Activated naive CD4-positive, alpha-beta T cell treated with anti-CD3 and anti-CD28 coated beads for 36 hours (primary cell): ENCODE measurements around the gene REEP3. TPM values are rescaled to one million over a fixed set of nuclear protein-coding genes. Genes with fewer than 3 reads are reported as not detected.
"Not testable (repeated sequence)": the region's sequence is repeated elsewhere in the genome, so short reads cannot be mapped to it uniquely, and the experiment has no call there.

ENCODE experiments used
- CTCF ChIA-PET: fragments of 350-600 bp; sonication (Branson Sonifier 250); formaldehyde crosslinking; loops from one replicate; lab custom pipeline; 2021; ENCODE audit warnings: antibody characterized with exemption; lab: Charles Lee
- DNase-seq: peaks from one replicate; pipeline ENCODE4 v3.0.0-alpha.2; 2020
- H3K27ac Mint-ChIP-seq: one replicate; pipeline ENCODE4 v1.8.0; 2021; ENCODE audit warnings: mild to moderate bottlenecking, mixed read lengths
- H3K27me3 Mint-ChIP-seq: one replicate; pipeline ENCODE4 v1.8.0; 2021; ENCODE audit warnings: low read depth, mixed read lengths
- H3K36me3 Mint-ChIP-seq: one replicate; pipeline ENCODE4 v1.8.0; 2021; ENCODE audit warnings: low read depth, mixed read lengths
- H3K4me1 Mint-ChIP-seq: one replicate; pipeline ENCODE4 v1.8.0; 2021; ENCODE audit warnings: low read depth, mixed read lengths
- H3K4me3 Mint-ChIP-seq: one replicate; pipeline ENCODE4 v1.8.0; 2021; ENCODE audit warnings: mild to moderate bottlenecking, moderate library complexity, mixed read lengths
- H3K9me3 Mint-ChIP-seq: one replicate; pipeline ENCODE4 v1.8.0; 2021; ENCODE audit warnings: mixed read lengths
- intact Hi-C: fragments of 100-400 bp; cut with micrococcal nuclease; formaldehyde crosslinking; loops from one replicate; pipeline ENCODE4 v1.15.1; 2023
- total RNA-seq, 2 experiments: library from RNA; stranded (reverse); gene quantifications; one replicate each; pipeline ENCODE4 v1.2.3, GENCODE V29; 2021

Gene REEP3, protein sequence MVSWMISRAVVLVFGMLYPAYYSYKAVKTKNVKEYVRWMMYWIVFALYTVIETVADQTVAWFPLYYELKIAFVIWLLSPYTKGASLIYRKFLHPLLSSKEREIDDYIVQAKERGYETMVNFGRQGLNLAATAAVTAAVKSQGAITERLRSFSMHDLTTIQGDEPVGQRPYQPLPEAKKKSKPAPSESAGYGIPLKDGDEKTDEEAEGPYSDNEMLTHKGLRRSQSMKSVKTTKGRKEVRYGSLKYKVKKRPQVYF
- total RNA-seq, result 10 to 100 TPM; 11.2 to 11.9 TPM

GRCh38 chr10:63520500-63521415 is at the start of gene REEP3:
TSS of gene REEP3 (plus strand) at chr10:63521401. CDS start at chr10:63521546, 145 bp downstream.
- H3K27ac Mint-ChIP-seq, result peak within 1 kb of the TSS; percentile 86
- peaks cover 7% of the 10 kb centered on the region for H3K36me3 Mint-ChIP-seq
- peaks cover 72% of the 10 kb centered on the region for H3K4me1 Mint-ChIP-seq
- intact Hi-C loops, result loop anchor here (1.0 to 10.0 kb wide), 8 partner anchors 55 to 703 kb away; partner anchors contain the start of genes EGR2, JMJD1C and NRBF2
- DNase-seq, result peak; percentile 69
- CTCF ChIA-PET, result interaction anchor here (0.9 to 2.2 kb wide), 3 partner anchors 16 to 108 kb away, joined by 3 to 10 read pairs (median 4); no protein-coding TSS in a partner anchor
- H3K4me3 Mint-ChIP-seq, result peak within 1 kb of the TSS; percentile 84
- no peaks in the 10 kb centered on the region for H3K27me3 Mint-ChIP-seq
- no peaks in the 10 kb centered on the region for H3K9me3 Mint-ChIP-seq

- H3K9me3 Mint-ChIP-seq, result no peaks in the 10 kb centered on the region
- DNase-seq, result no peak
- no peak overlapping the region for H3K27ac Mint-ChIP-seq
- H3K4me1 Mint-ChIP-seq, result peaks cover 23% of the 10 kb centered on the region
- H3K27me3 Mint-ChIP-seq, result no peaks in the 10 kb centered on the region
- H3K4me3 Mint-ChIP-seq, result no peak overlapping the region
- intact Hi-C loops, result no loop called here
- H3K36me3 Mint-ChIP-seq, result peaks cover 3% of the 10 kb centered on the region
- CTCF ChIA-PET, result no interaction called here
These were observed 46.7 kb upstream of the REEP3 start for GRCh38 chr10:63474488-63474887.

GRCh38 chr10:63477927-63478326 is 43.3 kb upstream of the REEP3 start:
- DNase-seq, result no peak
- CTCF ChIA-PET, result interaction anchor here (0.7 to 1.1 kb wide), 2 partner anchors 264 to 311 kb away, joined by 3 read pairs; no protein-coding TSS in a partner anchor
- Mint-ChIP-seq H3K27me3 (no peaks in the 10 kb centered on the region), H3K4me1 (peaks cover 30% of the 10 kb centered on the region), H3K27ac (no peak overlapping the region), H3K4me3 (no peak overlapping the region), H3K36me3 (peaks cover 3% of the 10 kb centered on the region), H3K9me3 (no peaks in the 10 kb centered on the region)
- intact Hi-C loops, result no loop called here

- DNase-seq, result no peak
- Mint-ChIP-seq H3K27me3 (no peaks in the 10 kb centered on the region), H3K36me3 (peaks cover 3% of the 10 kb centered on the region), H3K9me3 (no peaks in the 10 kb centered on the region), H3K4me3 (no peak overlapping the region), H3K27ac (no peak overlapping the region), H3K4me1 (peaks cover 30% of the 10 kb centered on the region)
- intact Hi-C loops, result no loop called here
- CTCF ChIA-PET, result interaction anchor here (0.6 to 1.1 kb wide), 3 partner anchors 11 to 265 kb away, joined by 3 to 4 read pairs (median 3); no protein-coding TSS in a partner anchor
These were observed 42.6 kb upstream of the REEP3 start for GRCh38 chr10:63478564-63478963.

DNA sequence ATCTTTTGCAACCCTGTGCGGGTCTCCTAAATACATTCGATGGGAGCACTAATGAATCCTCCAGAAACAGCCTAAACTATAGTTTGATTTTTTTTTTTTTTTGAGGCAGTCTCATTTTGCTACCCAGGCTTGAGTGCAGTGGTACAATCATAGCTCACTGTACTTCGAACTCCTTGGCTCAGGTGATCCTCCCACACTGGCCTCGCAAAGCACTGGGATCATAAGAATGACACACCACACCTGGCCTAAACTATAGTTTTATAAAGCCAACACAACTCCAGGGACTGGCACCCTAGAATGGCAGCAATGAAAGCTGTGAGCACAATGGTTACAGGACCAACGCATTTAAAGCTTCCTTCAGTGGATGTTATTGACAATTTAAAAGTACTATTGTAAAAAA is 41.0 kb upstream of the REEP3 start:
- Mint-ChIP-seq H3K36me3 (peaks cover 3% of the 10 kb centered on the region), H3K4me3 (no peak overlapping the region), H3K9me3 (no peaks in the 10 kb centered on the region), H3K4me1 (peaks cover 29% of the 10 kb centered on the region), H3K27ac (no peak overlapping the region), H3K27me3 (no peaks in the 10 kb centered on the region)
- DNase-seq, result no peak
- intact Hi-C loops, result no loop called here
- CTCF ChIA-PET, result interaction anchor here (0.6 kb wide), 1 partner anchor 14 kb away, joined by 3 read pairs; no protein-coding TSS in a partner anchor

DNA sequence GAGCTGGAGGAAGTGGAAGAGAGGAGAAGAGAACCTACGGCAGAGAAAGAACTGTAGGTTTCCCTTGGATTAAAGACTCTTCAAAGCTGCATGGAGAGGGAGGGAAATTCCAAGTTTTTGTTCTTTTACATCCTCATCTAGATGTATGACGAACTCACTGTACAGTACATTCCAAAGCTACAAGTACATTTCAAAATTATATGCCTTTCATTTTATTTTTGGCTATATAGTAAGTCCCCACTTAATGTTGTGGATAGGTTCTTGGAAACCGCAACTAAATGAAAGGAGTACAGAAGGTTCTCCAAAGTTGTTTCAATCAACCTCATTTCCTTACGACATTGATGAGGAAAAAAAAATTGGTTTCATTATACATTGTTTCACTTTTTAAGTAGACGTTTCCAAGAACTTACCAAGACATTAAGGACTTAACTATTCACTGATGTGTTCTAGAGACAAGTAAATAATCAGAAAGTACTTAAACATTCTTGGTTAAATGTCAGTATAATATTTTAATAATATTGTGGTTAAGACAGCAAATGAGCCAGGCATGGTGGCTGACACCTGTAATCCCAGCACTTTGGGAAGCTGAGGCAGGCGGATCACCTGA is 39.3 kb upstream of the REEP3 start:
- Mint-ChIP-seq H3K4me1 (peaks cover 27% of the 10 kb centered on the region), H3K9me3 (no peaks in the 10 kb centered on the region), H3K36me3 (no peaks in the 10 kb centered on the region), H3K27me3 (no peaks in the 10 kb centered on the region), H3K27ac (no peak overlapping the region), H3K4me3 (no peak overlapping the region)
- CTCF ChIA-PET, result interaction anchor here (1.5 kb wide), 1 partner anchor 12 kb away, joined by 4 read pairs; no protein-coding TSS in a partner anchor
- no peak for DNase-seq
- intact Hi-C loops, result no loop called here

DNA sequence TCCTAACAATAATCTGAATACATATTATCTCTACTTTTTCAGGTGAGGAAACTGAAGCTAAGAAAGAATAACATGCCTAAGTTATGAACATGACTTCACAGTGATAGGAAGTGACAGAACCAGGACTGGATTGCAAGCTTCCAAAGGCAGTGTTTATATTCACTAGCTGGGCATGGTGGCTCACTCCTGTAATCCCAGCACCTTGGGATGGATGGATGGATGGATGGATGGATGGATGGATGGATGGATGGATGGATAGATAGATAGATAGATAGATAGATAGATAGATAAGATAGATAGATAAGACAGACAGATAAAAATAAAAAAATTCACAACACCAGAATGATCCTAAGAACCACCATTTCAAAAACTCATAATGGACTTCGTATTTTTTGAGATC is 37.2 kb upstream of the REEP3 start:
- no peaks in the 10 kb centered on the region for H3K9me3 Mint-ChIP-seq
- intact Hi-C loops, result no loop called here
- DNase-seq, result no peak
- no peaks in the 10 kb centered on the region for H3K27me3 Mint-ChIP-seq
- no peaks in the 10 kb centered on the region for H3K36me3 Mint-ChIP-seq
- CTCF ChIA-PET, result no interaction called here
- peaks cover 20% of the 10 kb centered on the region for H3K4me1 Mint-ChIP-seq
- H3K4me3 Mint-ChIP-seq, result no peak overlapping the region
- no peak overlapping the region for H3K27ac Mint-ChIP-seq

DNA sequence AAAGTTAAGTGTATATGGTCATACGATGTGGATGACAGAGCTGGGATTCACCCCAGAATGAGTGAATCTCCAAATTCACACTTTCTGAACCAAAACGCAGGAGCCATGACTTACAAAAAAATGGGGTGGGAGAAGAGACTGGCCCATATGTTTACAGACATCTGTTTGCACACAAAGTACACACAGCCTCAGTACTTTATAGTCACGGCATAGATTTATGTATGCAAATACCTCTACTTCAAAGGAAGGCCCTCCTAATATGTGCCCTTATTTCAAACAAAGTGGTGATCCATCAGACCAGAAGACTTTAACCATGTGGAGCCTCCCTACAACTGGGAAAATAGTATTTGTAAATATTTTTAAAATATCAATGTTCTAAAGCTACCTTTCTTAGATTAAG is 33.2 kb upstream of the REEP3 start:
- H3K27ac Mint-ChIP-seq, result no peak overlapping the region
- no peak overlapping the region for H3K4me3 Mint-ChIP-seq
- peaks cover 18% of the 10 kb centered on the region for H3K4me1 Mint-ChIP-seq
- CTCF ChIA-PET, result no interaction called here
- no peaks in the 10 kb centered on the region for H3K9me3 Mint-ChIP-seq
- H3K36me3 Mint-ChIP-seq, result no peaks in the 10 kb centered on the region
- no peaks in the 10 kb centered on the region for H3K27me3 Mint-ChIP-seq
- intact Hi-C loops, result no loop called here
- no peak for DNase-seq

GRCh38 chr10:63489838-63490237 is 31.4 kb upstream of the REEP3 start:
- Mint-ChIP-seq H3K27ac (no peak overlapping the region), H3K4me3 (no peak overlapping the region)

DNA sequence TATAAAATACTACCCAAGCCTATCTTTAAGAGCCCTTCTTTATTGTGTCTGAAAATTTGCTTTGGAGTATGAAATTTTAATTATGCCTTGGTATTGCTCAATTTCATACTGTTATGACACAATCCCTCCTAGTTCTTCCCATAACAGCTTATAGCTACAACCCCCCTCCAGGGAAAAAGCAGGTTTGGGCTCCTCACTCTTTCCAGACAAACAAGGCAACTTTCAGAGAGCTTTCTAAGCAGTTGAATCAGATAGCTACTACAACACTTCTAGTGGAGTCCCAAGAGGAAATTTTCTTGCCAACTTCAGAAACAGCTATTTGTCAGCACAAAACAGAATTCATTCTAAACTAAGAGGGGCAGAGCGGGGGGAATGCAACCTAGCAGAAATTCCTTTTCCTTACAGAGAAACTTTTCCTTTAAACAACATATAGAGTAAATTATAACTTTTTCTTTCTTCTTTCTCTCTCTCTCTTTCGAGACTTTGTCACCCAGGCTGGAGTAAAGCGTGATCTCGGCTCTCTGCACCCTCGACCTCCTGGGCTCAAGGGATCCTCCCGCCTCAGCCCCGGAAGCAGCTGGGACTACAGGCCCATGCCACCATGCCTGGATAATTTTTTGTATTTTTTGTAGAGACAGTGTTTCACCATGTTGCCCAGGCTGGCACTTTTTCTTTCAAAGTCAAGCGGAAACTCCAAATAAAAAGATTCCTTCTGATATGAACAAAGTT is 29.4 kb upstream of the REEP3 start:
- intact Hi-C loops, result no loop called here
- CTCF ChIA-PET, result interaction anchor here (0.6 kb wide), 1 partner anchor 27 kb away, joined by 7 read pairs; no protein-coding TSS in a partner anchor
- no peaks in the 10 kb centered on the region for H3K9me3 Mint-ChIP-seq
- H3K27ac Mint-ChIP-seq, result no peak overlapping the region
- no peak for DNase-seq
- H3K4me1 Mint-ChIP-seq, result peaks cover 20% of the 10 kb centered on the region
- no peak overlapping the region for H3K4me3 Mint-ChIP-seq
- H3K27me3 Mint-ChIP-seq, result no peaks in the 10 kb centered on the region
- peaks cover 2% of the 10 kb centered on the region for H3K36me3 Mint-ChIP-seq

More at GRCh38 chr10:63489838-63490237, 31.4 kb upstream of the REEP3 start:
- Mint-ChIP-seq H3K36me3 (no peaks in the 10 kb centered on the region), H3K9me3 (no peaks in the 10 kb centered on the region), H3K4me1 (peaks cover 16% of the 10 kb centered on the region), H3K27me3 (no peaks in the 10 kb centered on the region)
- no peak for DNase-seq
- intact Hi-C loops, result no loop called here
- CTCF ChIA-PET, result interaction anchor here (0.6 kb wide), 2 partner anchors 11 to 23 kb away, joined by 3 to 4 read pairs; no protein-coding TSS in a partner anchor

GRCh38 chr10:63492317-63492690 is 28.9 kb upstream of the REEP3 start:
- CTCF ChIA-PET, H3K4me3 Mint-ChIP-seq, H3K27ac Mint-ChIP-seq, H3K9me3 Mint-ChIP-seq, DNase-seq, H3K36me3 Mint-ChIP-seq, intact Hi-C loops, H3K27me3 Mint-ChIP-seq: not testable (repeated sequence)
- peaks cover 23% of the 10 kb centered on the region for H3K4me1 Mint-ChIP-seq
